Measurements from ENCODE around the gene CAMTA1.

The CAMTA1 gene

DNA sequence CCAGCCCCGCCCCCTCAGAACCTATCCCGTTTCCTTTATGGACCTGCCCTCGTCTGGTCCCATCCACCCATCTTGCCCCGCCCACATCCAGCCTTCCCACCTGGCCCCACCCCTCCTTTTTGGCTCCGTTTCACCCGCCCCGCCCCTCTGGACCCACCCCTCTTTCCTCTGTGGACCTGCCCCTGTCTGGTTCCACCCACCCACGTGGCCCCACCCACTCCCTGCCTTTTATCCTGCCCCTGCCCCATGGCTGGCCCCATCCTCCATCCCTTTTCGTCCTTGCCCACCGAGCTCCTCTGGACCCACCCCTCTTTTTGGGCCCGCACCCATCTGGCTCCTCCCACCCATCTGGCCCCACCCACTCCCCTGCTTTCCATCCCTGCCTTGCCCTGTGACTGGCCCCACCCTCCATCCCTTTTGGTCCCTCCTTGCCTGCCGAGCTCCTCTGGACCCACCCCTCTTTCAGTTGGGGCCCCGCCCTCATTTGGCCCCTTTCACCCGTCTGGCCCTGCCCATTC, 177.3 kb downstream of the CAMTA1 start:
- Histone ChIP-seq H3K4me2 (ENCODE audit: low read depth, low read length) (peak overlapping the region; percentile 66; the same call in 1 of the 2 replicates), H3K4me1 (ENCODE audit: low read length) (no peaks in the 10 kb centered on the region), H4K20me1 (ENCODE audit: insufficient read depth, low read length) (no peaks in the 10 kb centered on the region), H3K79me2 (ENCODE audit: low read length) (no peaks in the 10 kb centered on the region), H3K4me3 (ENCODE audit: low read length) (peak overlapping the region; percentile 51), H3K27ac (ENCODE audit: low read length) (no peak overlapping the region), H3K36me3 (replicated peaks; ENCODE audit: insufficient read depth, low read length) (no peaks in the 10 kb centered on the region), H3K9me3 (replicated peaks; ENCODE audit: insufficient read depth, low read length) (no peaks in the 10 kb centered on the region), H3K9me2 (replicated peaks; ENCODE audit: insufficient read depth, low read length) (no peaks in the 10 kb centered on the region), H3K9ac (ENCODE audit: low read length) (no peak overlapping the region), H3K27me3 (replicated peaks; ENCODE audit: insufficient read depth, low read length) (peaks cover 44% of the 10 kb centered on the region), H3F3A (ENCODE audit: insufficient read depth, low read length) (no peaks in the 10 kb centered on the region), H2AFZ (ENCODE audit: low read length) (peak overlapping the region; percentile 72)
- TF ChIP-seq EZH2phosphoT487 (IDR thresholded peaks at IDR 0.05; ENCODE audit: low read length) (no peak), EZH2 (optimal IDR thresholded peaks at IDR 0.05; ENCODE audit: low read depth, low read length) (no peak)
- TF ChIP-seq, protein P1, sequence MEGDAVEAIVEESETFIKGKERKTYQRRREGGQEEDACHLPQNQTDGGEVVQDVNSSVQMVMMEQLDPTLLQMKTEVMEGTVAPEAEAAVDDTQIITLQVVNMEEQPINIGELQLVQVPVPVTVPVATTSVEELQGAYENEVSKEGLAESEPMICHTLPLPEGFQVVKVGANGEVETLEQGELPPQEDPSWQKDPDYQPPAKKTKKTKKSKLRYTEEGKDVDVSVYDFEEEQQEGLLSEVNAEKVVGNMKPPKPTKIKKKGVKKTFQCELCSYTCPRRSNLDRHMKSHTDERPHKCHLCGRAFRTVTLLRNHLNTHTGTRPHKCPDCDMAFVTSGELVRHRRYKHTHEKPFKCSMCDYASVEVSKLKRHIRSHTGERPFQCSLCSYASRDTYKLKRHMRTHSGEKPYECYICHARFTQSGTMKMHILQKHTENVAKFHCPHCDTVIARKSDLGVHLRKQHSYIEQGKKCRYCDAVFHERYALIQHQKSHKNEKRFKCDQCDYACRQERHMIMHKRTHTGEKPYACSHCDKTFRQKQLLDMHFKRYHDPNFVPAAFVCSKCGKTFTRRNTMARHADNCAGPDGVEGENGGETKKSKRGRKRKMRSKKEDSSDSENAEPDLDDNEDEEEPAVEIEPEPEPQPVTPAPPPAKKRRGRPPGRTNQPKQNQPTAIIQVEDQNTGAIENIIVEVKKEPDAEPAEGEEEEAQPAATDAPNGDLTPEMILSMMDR (IDR thresholded peaks at IDR 0.05; ENCODE audit: low read length) = no peak
- DNase-seq = peak; percentile 67

DNA sequence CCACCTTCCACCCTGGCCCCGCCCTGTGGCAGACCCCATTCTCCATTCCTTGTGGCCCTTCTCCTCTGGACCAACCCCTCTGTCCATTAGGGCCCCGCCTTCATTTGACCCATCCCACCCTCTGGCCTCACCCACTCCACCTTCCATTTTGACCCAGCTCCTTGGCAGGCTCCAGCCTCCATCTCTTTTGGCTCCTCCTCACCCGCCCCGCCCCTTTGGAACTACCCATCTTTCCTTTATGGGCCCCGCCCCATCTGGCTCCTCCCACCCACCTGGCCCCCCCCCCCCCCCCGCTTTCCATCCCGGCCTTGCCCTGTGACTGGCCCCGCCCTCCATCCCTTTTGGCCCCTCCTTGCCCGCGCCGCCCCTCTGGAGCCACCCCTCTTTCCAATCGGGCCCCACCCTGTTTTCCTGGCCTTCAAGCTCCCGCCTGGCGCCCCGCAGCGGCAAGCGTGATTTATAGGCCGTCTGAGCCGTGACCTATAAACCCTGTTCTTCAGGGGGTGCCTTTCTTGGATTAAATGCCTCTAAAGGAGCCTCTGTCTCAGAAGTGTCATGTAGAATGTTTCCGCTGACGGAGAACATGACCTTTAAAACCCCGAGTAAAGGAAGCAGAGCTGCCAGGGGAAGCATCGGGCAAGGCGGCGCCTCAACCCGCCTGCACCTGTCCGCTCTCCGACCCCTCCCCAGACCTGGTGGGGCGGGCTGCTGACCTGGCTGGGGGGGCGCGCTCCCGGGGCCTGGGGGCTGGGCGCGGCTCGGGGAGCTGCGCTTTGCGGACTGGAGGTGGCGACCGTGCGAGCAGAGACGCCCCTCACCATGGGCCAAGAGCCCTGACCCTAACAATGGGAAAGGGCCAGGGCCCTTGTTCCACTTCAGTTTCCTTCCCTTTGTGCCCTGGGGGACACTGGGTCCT, 178.0 kb downstream of the CAMTA1 start:
- no peaks in the 10 kb centered on the region for H4K20me1 ChIP-seq (ENCODE audit: insufficient read depth, low read length)
- no peaks in the 10 kb centered on the region for H3K9me3 ChIP-seq (replicated peaks; ENCODE audit: insufficient read depth, low read length)
- H3K27me3 ChIP-seq (replicated peaks; ENCODE audit: insufficient read depth, low read length) = peaks cover 51% of the 10 kb centered on the region
- H2AFZ ChIP-seq (ENCODE audit: low read length) = peak overlapping the region; percentile 72
- no peak overlapping the region for H3K27ac ChIP-seq (ENCODE audit: low read length)
- no peaks in the 10 kb centered on the region for H3K9me2 ChIP-seq (replicated peaks; ENCODE audit: insufficient read depth, low read length)
- H3K9ac ChIP-seq (ENCODE audit: low read length) = no peak overlapping the region
- no peaks in the 10 kb centered on the region for H3K4me1 ChIP-seq (ENCODE audit: low read length)
- no peaks in the 10 kb centered on the region for H3K36me3 ChIP-seq (replicated peaks; ENCODE audit: insufficient read depth, low read length)
- no peaks in the 10 kb centered on the region for H3K79me2 ChIP-seq (ENCODE audit: low read length)
- H3F3A ChIP-seq (ENCODE audit: insufficient read depth, low read length) = no peaks in the 10 kb centered on the region
- DNase-seq = peak; percentile 72
- H3K4me3 ChIP-seq (ENCODE audit: low read length) = peak overlapping the region; percentile 51
- peak overlapping the region; percentile 66; the same call in 1 of the 2 replicates for H3K4me2 ChIP-seq (ENCODE audit: low read depth, low read length)
- TF ChIP-seq EZH2 (optimal IDR thresholded peaks at IDR 0.05; ENCODE audit: low read depth, low read length) = no peak
- TF ChIP-seq, protein P1 (IDR thresholded peaks at IDR 0.05; ENCODE audit: low read length) = peak; percentile 34

DNA sequence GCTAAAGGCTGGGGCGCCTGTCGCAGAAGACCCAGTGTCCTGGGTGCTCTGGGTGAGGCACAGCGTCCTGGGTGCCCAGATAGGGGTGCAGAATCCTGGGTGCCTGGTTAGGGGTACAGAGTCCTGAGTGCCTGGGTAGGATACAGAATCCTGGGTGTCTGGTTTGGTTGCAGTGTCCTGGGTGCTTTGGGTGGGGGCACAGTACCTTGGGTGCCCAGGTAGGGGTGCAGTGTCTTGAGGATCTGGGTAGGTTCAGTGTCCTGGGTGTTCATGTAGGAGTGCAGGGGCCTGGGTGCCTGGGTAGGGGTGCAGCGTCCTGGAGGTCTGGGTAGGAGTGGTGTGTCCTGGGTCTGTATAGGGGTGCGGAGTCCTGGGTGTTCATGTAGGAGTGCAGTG, 178.7 kb downstream of the CAMTA1 start:
- Histone ChIP-seq H3K27ac (ENCODE audit: low read length) (no peak overlapping the region), H3K4me3 (ENCODE audit: low read length) (no peak overlapping the region), H2AFZ (ENCODE audit: low read length) (no peak overlapping the region), H3K27me3 (replicated peaks; ENCODE audit: insufficient read depth, low read length) (peaks cover 58% of the 10 kb centered on the region), H3K4me1 (ENCODE audit: low read length) (no peaks in the 10 kb centered on the region), H4K20me1 (ENCODE audit: insufficient read depth, low read length) (no peaks in the 10 kb centered on the region), H3K9me2 (replicated peaks; ENCODE audit: insufficient read depth, low read length) (no peaks in the 10 kb centered on the region), H3K9me3 (replicated peaks; ENCODE audit: insufficient read depth, low read length) (no peaks in the 10 kb centered on the region), H3K9ac (ENCODE audit: low read length) (no peak overlapping the region), H3K36me3 (replicated peaks; ENCODE audit: insufficient read depth, low read length) (no peaks in the 10 kb centered on the region), H3K79me2 (ENCODE audit: low read length) (no peaks in the 10 kb centered on the region), H3K4me2 (ENCODE audit: low read depth, low read length) (no peak overlapping the region), H3F3A (ENCODE audit: insufficient read depth, low read length) (no peaks in the 10 kb centered on the region)
- TF ChIP-seq, protein P1 (IDR thresholded peaks at IDR 0.05; ENCODE audit: low read length) = no peak
- TF ChIP-seq EZH2phosphoT487 (IDR thresholded peaks at IDR 0.05; ENCODE audit: low read length) (no peak), EZH2 (optimal IDR thresholded peaks at IDR 0.05; ENCODE audit: low read depth, low read length) (no peak)
- no peak for DNase-seq
